Measurements from ENCODE around the gene NAA80. TPM values are rescaled to one million over a fixed set of nuclear protein-coding genes. Genes with fewer than 3 reads are reported as not detected.

Gene NAA80
- polyA plus RNA-seq, 2 of the 4 experiments (the other 2 are of a cell fraction): 3.1 to 5.3 TPM

GRCh38 chr3:50319894-50320625 is 20.9 kb upstream of the NAA80 start:
- 82% methylated on average over 21 of the region's 29 CpGs for WGBS (ENCODE audit: missing lambda C conversion rate)
- H3K27ac ChIP-seq: peak overlapping the region; percentile 99 to 100
- peak overlapping the region; percentile 98 for H3K4me2 ChIP-seq
- no peaks in the 10 kb centered on the region for H3K9me3 ChIP-seq
- DNase-seq (ENCODE audit: low read depth in 1 of 2, low spot score in 1 of 2): no peak
- ATAC-seq: no peak
- peaks cover 35% of the 10 kb centered on the region for H3K4me1 ChIP-seq
- TF ChIP-seq RNF2 (IDR thresholded peaks at IDR 0.05; ENCODE audit: borderline replicate concordance, low read depth): no peak
- TF ChIP-seq CTCF (IDR thresholded peaks at IDR 0.05): no peak
- no peak for TF ChIP-seq ATOH8 (CRISPR knock-in tag; IDR thresholded peaks at IDR 0.05; ENCODE audit: low read depth)
- TF ChIP-seq FOSB (CRISPR knock-in tag; IDR thresholded peaks at IDR 0.05): no peak
- no peak for TF ChIP-seq HEYL (CRISPR knock-in tag; IDR thresholded peaks at IDR 0.05)
- no peak for TF ChIP-seq NPAS2 (CRISPR knock-in tag; IDR thresholded peaks at IDR 0.05; ENCODE audit: borderline replicate concordance)
- ChIA-PET POLR2A (no interaction called here), CTCF (interaction anchor here (0.8 to 5.1 kb wide), 6 partner anchors 15 to 295 kb away, joined by 4 to 56 read pairs (median 6); partner anchors contain the start of genes HYAL1, HYAL3 and NAA80)
- H3K4me3 ChIP-seq: peak overlapping the region; percentile 65
- no peak for FAIRE-seq

GRCh38 chr3:50319181-50319893 is 20.1 kb upstream of the NAA80 start:
- ATAC-seq: no peak
- no peaks in the 10 kb centered on the region for H3K9me3 ChIP-seq
- DNase-seq (ENCODE audit: low read depth in 1 of 2, low spot score in 1 of 2): no peak
- ChIA-PET CTCF (interaction anchor here (0.8 to 5.0 kb wide), 6 partner anchors 9 to 296 kb away, joined by 3 to 21 read pairs (median 6); partner anchors contain the start of genes HYAL1, HYAL3, NAA80 and TUSC2), POLR2A (no interaction called here)
- TF ChIP-seq HOXB13 (CRISPR knock-in tag; IDR thresholded peaks at IDR 0.05; ENCODE audit: low read depth): no peak
- no peak for TF ChIP-seq PHF8 (IDR thresholded peaks at IDR 0.05; ENCODE audit: borderline replicate concordance, low read depth)
- TF ChIP-seq RAD21 (conservative IDR thresholded peaks at IDR 0.05 in 1 of 2, IDR thresholded peaks at IDR 0.05 in 1 of 2): no peak
- no peak for TF ChIP-seq SREBF2 (IDR thresholded peaks at IDR 0.05)
- no peak for TF ChIP-seq HEYL (CRISPR knock-in tag; IDR thresholded peaks at IDR 0.05)
- TF ChIP-seq JUNB (IDR thresholded peaks at IDR 0.05): no peak
- no peak for TF ChIP-seq NR3C1 (IDR thresholded peaks at IDR 0.05)
- no peak for TF ChIP-seq ZNF302 (CRISPR knock-in tag; IDR thresholded peaks at IDR 0.05)
- TF ChIP-seq FOSL2 (IDR thresholded peaks at IDR 0.05): no peak
- TF ChIP-seq FOSL2 (CRISPR knock-in tag; IDR thresholded peaks at IDR 0.05): no peak
- TF ChIP-seq ZC3H11A (IDR thresholded peaks at IDR 0.05): no peak
- TF ChIP-seq E2F6 (IDR thresholded peaks at IDR 0.05; ENCODE audit: borderline replicate concordance, low read depth): no peak
- TF ChIP-seq ZSCAN20 (CRISPR knock-in tag; IDR thresholded peaks at IDR 0.05): no peak
- no peak for TF ChIP-seq EHF (CRISPR knock-in tag; IDR thresholded peaks at IDR 0.05)
- TF ChIP-seq BHLHE40 (IDR thresholded peaks at IDR 0.05; ENCODE audit: low read depth, low read length): no peak
- no peak for TF ChIP-seq KDM5A (IDR thresholded peaks at IDR 0.05)
- no peak overlapping the region for H3K4me3 ChIP-seq
- no peak overlapping the region; the same call in 2 of the 3 replicates for H3K4me2 ChIP-seq
- peaks cover 32% of the 10 kb centered on the region for H3K4me1 ChIP-seq
- 98% methylated on average over 15 of the region's 16 CpGs for WGBS (ENCODE audit: missing lambda C conversion rate)
- H3K27ac ChIP-seq: no peak overlapping the region
- FAIRE-seq: no peak

Data from A549 (cell line).